NCI-H2227 (cell line): ENCODE measurements around the gene PGAP6.
"Not testable (repeated sequence)": the region's sequence is repeated elsewhere in the genome, so short reads cannot be mapped to it uniquely, and the experiment has no call there.

Source experiments
- DNase-seq: peaks from one replicate; lab custom pipeline; 2025; ENCODE audit not compliant: unreplicated experiment; lab: John Stamatoyannopoulos, UW

The PGAP6 gene

DNA sequence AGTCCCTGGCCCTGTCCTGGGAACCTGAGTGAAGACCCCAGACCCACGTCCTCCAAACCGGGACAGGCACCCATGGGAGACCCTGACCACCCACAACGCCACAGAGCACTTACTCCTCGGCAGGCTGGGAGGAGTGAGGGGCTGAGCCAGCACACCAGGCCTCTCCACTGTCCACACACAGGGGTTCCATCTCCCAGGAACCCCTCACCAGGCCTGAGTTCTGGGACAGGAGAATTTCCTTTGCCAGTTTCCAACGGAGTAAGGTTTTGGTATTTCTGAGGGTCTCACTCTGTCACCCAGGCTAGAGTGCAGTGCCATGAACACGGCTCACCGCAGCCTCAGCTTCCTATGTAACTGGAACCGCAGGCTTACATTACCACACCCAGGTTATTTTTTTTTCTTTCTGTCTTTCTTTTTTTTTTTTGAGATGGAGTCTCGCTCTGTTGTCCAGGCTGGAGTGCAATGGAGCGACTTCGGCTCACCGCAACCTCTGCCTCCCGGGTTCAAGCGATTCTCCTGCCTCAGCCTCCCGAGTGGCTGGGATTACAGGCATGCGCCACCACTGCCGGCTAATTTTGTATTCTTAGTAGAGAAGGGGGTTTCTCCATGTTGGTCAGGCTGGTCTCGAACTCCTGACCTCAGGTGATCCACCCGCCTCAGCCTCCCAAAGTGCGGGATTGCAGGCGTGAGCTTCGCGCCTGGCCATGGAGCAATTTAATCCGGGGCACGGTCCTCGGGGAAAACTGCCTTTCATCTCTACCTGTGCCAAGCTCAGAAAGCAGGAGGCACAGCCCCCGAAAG is 1.6 kb downstream of the PGAP6 start:
- DNase-seq = no peak

- DNase-seq = no peak
Measured at GRCh38 chr16:379183-379960, 2.4 kb downstream of the PGAP6 start.

GRCh38 chr16:378821-379182 is 3.0 kb downstream of the PGAP6 start:
- no peak for DNase-seq

DNA sequence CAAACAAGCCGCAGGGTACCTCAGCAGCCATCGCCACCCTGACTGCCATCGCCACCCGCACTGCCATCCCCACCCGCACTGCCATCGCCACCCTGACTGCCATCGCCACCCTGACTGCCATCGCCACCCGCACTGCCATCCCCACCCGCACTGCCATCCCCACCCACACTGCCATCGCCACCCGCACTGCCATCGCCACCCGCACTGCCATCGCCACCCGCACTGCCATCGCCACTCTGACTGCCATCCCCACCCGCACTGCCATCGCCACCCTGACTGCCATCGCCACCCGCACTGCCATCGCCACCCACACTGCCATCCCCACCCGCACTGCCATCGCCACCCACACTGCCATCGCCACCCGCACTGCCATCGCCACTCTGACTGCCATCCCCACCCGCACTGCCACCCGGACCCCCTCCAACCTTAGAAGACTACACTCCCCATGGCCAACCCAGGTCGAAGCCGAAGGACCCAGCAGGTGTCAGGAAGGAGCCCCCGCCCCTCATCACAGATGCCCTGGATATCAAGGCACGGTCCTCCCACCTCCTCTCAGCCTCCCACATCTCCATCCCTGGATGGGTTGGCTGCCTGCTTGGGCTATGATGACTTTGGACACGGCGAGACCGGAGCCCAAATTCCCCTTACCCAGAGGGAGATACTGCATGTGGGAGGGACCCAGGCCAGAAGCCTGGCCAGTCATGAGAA is 3.5 kb downstream of the PGAP6 start:
- DNase-seq = not testable (repeated sequence)

- DNase-seq = no peak
Measured at GRCh38 chr16:377419-377951, 4.3 kb downstream of the PGAP6 start.

- no peak for DNase-seq
Measured at GRCh38 chr16:376817-377418, 4.9 kb downstream of the PGAP6 start.

- no peak for DNase-seq
Measured at GRCh38 chr16:375927-376816, 5.6 kb downstream of the PGAP6 start.

GRCh38 chr16:375212-375611 is 6.6 kb downstream of the PGAP6 start:
- DNase-seq = no peak

DNA sequence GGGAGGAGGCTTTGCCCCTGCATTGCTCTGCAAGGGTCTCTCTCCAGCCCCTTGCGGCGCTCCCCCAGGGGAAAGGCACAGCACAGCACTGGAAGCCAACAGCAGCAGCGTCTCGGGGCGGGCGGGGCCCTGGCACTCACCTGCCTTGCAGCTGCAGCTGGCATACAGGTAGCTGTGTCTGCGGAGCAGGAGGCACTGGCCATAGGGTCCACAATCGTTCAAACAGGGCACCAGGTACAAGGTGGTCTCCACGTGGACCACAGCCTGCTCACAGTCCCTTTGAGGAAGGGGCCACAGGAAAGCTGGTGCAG is 7.2 kb downstream of the PGAP6 start:
- DNase-seq = no peak

- no peak for DNase-seq
Measured at GRCh38 chr16:373848-374615, 7.7 kb downstream of the PGAP6 start.

GRCh38 chr16:373020-373598 is 8.7 kb downstream of the PGAP6 start:
- no peak for DNase-seq

- no peak for DNase-seq
Measured at GRCh38 chr16:372302-372983, 9.3 kb downstream of the PGAP6 start.

DNA sequence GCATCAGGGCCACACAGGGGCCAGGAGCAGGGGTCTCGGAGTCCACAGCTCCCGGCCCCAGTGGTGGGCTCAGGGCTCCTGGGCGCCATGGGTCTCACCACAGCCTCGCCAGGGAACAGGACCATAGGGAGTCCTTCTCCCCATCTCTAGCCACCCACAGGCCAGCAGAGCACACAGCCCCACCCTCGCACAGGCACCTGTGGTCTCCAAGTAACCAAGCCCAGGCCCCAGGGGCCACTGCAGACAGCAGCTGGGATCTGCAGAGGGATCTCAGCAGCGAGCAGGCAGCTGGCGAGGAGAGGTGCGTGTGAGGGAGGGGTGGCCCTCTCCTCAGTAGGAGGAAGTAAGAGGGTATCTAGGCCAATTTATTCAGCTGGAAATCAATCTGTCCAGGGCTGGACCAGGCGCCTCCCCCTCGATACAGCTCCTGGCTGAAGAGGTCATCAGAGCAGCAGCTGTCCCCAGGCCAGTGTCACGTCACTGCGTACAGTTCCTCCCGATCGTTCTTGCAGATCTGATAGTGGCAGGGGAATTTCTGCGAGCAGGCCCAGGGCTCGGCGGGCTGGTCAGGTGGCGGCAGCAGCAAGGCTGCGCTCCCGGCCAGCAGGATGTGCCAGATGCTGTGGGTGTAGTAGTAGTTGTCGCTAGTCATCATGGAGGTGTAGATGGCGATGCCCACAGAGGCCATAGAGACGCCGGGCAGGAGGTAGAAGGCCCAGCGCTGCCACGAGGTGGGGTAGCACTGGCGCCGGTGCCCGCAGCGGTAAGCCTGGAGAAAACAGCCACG is 10.1 kb downstream of the PGAP6 start:
- no peak for DNase-seq

- DNase-seq = peak; percentile 35
Measured at GRCh38 chr16:370979-371514, 10.7 kb downstream of the PGAP6 start.

GRCh38 chr16:370443-370842 is 11.3 kb downstream of the PGAP6 start, which contains the start of gene MRPL28:
Gene MRPL28 (minus strand): TSS chr16:370538. CDS start chr16:370218, 320 bp downstream.
- DNase-seq = peak; percentile 97

- peak; percentile 43 for DNase-seq
Measured at GRCh38 chr16:369866-370436, 11.8 kb downstream of the PGAP6 start.

GRCh38 chr16:369275-369865 is 12.4 kb downstream of the PGAP6 start:
- DNase-seq = no peak
